ENCODE measurements around the gene WEE1. TPM values are rescaled to one million over a fixed set of nuclear protein-coding genes. Genes with fewer than 3 reads are reported as not detected.
"Not testable (repeated sequence)": the region's sequence is repeated elsewhere in the genome, so short reads cannot be mapped to it uniquely, and the experiment has no call there.

The WEE1 gene
- total RNA-seq, 1 experiment from 2014 or later = 107 TPM

DNA sequence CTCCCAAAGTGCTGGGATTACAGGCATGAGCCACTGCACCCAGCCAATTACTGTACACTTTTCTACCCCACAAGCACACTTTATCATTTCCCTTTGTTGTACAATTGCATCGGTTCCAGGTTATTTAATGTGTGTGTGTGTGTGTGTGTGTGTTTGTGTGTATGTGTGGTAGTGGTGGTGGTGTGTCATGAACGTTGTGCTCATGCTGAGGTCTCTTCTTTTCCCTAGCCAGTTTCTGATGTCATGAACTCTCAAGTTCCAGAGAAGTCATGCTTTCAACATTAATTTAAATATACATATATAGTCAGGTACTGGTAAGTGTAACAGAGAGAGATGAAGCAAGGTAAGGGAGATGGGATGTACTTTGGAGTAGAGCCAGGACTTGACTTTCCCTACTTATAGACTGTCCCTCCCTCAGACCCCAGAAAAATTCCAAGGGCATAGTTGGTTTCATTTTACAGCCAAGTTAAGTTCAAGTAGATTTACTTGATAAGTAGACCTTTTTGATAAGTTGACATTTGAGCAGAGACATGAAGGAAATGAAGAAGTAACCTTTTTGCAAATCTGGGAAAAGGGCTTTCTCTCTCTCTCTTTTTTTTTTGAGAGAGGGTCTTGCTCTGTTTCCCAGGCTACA is 42.7 kb downstream of the WEE1 start:
- Histone ChIP-seq H3K4me2 (ENCODE audit: low read depth, low read length, poor library complexity, severe bottlenecking) (peak overlapping the region; percentile 93), H3K27me3 (ENCODE audit: low read length) (no peaks in the 10 kb centered on the region), H3K9me3 (ENCODE audit: low read length) (no peaks in the 10 kb centered on the region), H3K79me2 (ENCODE audit: low read length) (no peaks in the 10 kb centered on the region), H3K36me3 (ENCODE audit: insufficient read depth, low read length) (no peaks in the 10 kb centered on the region), H3K9ac (ENCODE audit: low read length) (peak overlapping the region; percentile 42), H3K4me3 (ENCODE audit: low read length) (no peak overlapping the region), H4K20me1 (ENCODE audit: insufficient read depth, low read depth, low read length) (no peaks in the 10 kb centered on the region), H3K4me1 (ENCODE audit: low read length) (peaks cover 62% of the 10 kb centered on the region), H2AFZ (ENCODE audit: low read length) (no peak overlapping the region), H3K27ac (ENCODE audit: low read length) (peak overlapping the region; percentile 100), H3K9me2 (replicated peaks; ENCODE audit: insufficient read depth, low read length) (no peaks in the 10 kb centered on the region)
- DNase-seq = peak; percentile 73

DNA sequence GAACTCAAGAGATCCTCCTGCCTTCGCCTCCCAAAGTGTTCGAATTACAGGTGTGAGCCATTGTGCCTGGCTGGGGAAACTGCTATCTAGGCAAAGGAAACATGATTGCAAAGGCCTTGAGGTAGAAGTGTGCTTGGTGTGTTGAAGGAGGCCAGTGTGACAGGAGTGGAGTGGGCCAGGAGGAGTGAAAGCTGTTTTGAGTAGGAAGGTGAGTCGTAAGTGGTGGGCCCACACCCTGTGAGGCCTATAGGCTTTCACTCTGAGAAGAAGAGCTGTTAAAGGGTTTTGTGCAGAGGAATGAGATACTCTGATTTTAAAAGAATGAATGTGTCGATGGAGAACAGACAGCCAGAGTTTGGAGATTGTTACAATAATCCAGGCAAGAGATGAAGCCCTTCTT is 43.4 kb downstream of the WEE1 start:
- Histone ChIP-seq H3K36me3 (ENCODE audit: insufficient read depth, low read length) (no peaks in the 10 kb centered on the region), H4K20me1 (ENCODE audit: insufficient read depth, low read depth, low read length) (no peaks in the 10 kb centered on the region), H3K27me3 (ENCODE audit: low read length) (no peaks in the 10 kb centered on the region), H3K9ac (ENCODE audit: low read length) (no peak overlapping the region; the same call in 1 of the 2 replicates), H3K27ac (ENCODE audit: low read length) (peak overlapping the region; percentile 100; the same call in 1 of the 2 replicates), H3K4me2 (ENCODE audit: low read depth, low read length, poor library complexity, severe bottlenecking) (peak overlapping the region; percentile 93), H3K4me1 (ENCODE audit: low read length) (peaks cover 60% of the 10 kb centered on the region), H3K4me3 (ENCODE audit: low read length) (no peak overlapping the region), H3K79me2 (ENCODE audit: low read length) (no peaks in the 10 kb centered on the region), H3K9me2 (replicated peaks; ENCODE audit: insufficient read depth, low read length) (no peaks in the 10 kb centered on the region), H3K9me3 (ENCODE audit: low read length) (no peaks in the 10 kb centered on the region), H2AFZ (ENCODE audit: low read length) (no peak overlapping the region)
- DNase-seq = no peak

DNA sequence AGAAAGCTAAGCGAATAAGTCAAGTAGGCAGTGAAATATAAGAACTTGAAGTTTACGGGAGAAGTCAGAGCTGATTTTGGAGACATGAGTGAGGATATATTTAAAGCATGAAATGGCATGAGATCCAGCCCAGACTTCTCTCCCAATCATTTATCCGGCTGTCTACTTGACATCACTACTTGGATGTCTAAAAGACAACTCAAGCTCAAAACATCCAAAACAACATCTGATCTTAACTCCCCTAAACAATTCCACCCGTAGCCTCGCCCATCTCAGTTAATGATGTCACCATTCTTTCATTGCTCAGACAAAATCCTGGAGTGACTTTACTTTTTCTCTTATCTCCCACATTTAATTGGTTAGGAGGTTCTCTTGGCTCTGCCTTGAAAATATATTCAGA is 44.5 kb downstream of the WEE1 start:
- Histone ChIP-seq H3K9me3 (ENCODE audit: low read length) (no peaks in the 10 kb centered on the region), H3K27me3 (ENCODE audit: low read length) (no peaks in the 10 kb centered on the region), H3K79me2 (ENCODE audit: low read length) (no peaks in the 10 kb centered on the region), H2AFZ (ENCODE audit: low read length) (no peak overlapping the region), H3K4me1 (ENCODE audit: low read length) (peaks cover 53% of the 10 kb centered on the region), H3K9ac (ENCODE audit: low read length) (no peak overlapping the region), H3K36me3 (ENCODE audit: insufficient read depth, low read length) (no peaks in the 10 kb centered on the region), H3K27ac (ENCODE audit: low read length) (no peak overlapping the region), H3K9me2 (replicated peaks; ENCODE audit: insufficient read depth, low read length) (no peaks in the 10 kb centered on the region), H3K4me3 (ENCODE audit: low read length) (no peak overlapping the region), H3K4me2 (ENCODE audit: low read depth, low read length, poor library complexity, severe bottlenecking) (no peak overlapping the region), H4K20me1 (ENCODE audit: insufficient read depth, low read depth, low read length) (no peaks in the 10 kb centered on the region)
- no peak for DNase-seq

DNA sequence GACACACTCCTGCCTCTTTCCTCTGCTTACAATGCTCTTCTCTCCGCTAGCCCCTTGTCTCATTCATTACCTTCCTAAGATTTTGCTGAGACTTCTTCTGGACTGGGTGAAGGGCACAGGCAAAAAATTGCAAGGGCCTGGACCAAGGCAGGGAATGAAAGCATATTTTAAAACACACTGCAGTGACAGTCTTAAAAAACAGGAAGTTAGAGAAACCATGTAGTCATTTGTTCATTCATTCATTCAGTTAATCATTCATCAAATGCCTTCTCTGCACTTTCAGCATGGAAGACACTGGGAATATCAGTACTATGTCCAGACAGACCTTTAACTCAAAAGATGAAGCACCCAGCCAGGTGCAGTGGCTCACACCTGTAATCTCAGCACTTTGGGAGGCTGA is 45.5 kb downstream of the WEE1 start:
- no peaks in the 10 kb centered on the region for H3K9me2 ChIP-seq (replicated peaks; ENCODE audit: insufficient read depth, low read length)
- H4K20me1 ChIP-seq (ENCODE audit: insufficient read depth, low read depth, low read length) = no peaks in the 10 kb centered on the region
- no peak overlapping the region for H3K27ac ChIP-seq (ENCODE audit: low read length)
- no peak overlapping the region for H2AFZ ChIP-seq (ENCODE audit: low read length)
- peaks cover 44% of the 10 kb centered on the region for H3K4me1 ChIP-seq (ENCODE audit: low read length)
- no peak for DNase-seq
- 0 out of 2 replicates have a peak overlapping the region, but pooled peaks have one; percentile 26 for H3K9ac ChIP-seq (ENCODE audit: low read length)
- no peaks in the 10 kb centered on the region for H3K36me3 ChIP-seq (ENCODE audit: insufficient read depth, low read length)
- no peaks in the 10 kb centered on the region for H3K9me3 ChIP-seq (ENCODE audit: low read length)
- H3K79me2 ChIP-seq (ENCODE audit: low read length) = no peaks in the 10 kb centered on the region
- H3K4me2 ChIP-seq (ENCODE audit: low read depth, low read length, poor library complexity, severe bottlenecking) = peak overlapping the region; percentile 5
- no peaks in the 10 kb centered on the region for H3K27me3 ChIP-seq (ENCODE audit: low read length)
- no peak overlapping the region for H3K4me3 ChIP-seq (ENCODE audit: low read length)

DNA sequence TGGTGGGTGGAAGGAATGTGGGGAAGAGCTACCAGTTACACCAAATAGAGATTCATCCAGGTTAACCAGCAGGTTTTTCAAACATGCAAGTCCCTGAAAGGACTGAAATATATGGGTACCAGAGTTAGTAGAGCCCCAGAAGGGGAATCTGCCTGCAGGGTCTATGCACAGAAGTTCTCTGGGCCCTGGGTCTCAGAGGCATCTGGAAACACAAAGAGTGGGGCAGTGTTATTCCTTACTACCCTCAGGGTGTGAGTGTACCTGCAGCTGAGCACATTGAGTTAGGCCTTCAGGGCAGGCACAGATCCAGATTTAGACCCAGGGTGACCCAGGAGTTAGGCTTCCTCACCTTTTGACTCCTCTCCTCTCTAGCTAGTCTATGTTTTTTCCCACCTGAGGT is 46.5 kb downstream of the WEE1 start:
- H3K9me3 ChIP-seq (ENCODE audit: low read length) = no peaks in the 10 kb centered on the region
- 0 out of 2 replicates have a peak overlapping the region, but pooled peaks have one; percentile 5 for H3K9ac ChIP-seq (ENCODE audit: low read length)
- H3K4me2 ChIP-seq (ENCODE audit: low read depth, low read length, poor library complexity, severe bottlenecking) = peak overlapping the region; percentile 5
- no peak overlapping the region for H3K4me3 ChIP-seq (ENCODE audit: low read length)
- no peak for DNase-seq
- no peaks in the 10 kb centered on the region for H3K9me2 ChIP-seq (replicated peaks; ENCODE audit: insufficient read depth, low read length)
- H3K36me3 ChIP-seq (ENCODE audit: insufficient read depth, low read length) = no peaks in the 10 kb centered on the region
- H2AFZ ChIP-seq (ENCODE audit: low read length) = no peak overlapping the region
- no peaks in the 10 kb centered on the region for H3K27me3 ChIP-seq (ENCODE audit: low read length)
- no peaks in the 10 kb centered on the region for H3K79me2 ChIP-seq (ENCODE audit: low read length)
- peaks cover 45% of the 10 kb centered on the region for H3K4me1 ChIP-seq (ENCODE audit: low read length)
- H4K20me1 ChIP-seq (ENCODE audit: insufficient read depth, low read depth, low read length) = no peaks in the 10 kb centered on the region
- H3K27ac ChIP-seq (ENCODE audit: low read length) = no peak overlapping the region

DNA sequence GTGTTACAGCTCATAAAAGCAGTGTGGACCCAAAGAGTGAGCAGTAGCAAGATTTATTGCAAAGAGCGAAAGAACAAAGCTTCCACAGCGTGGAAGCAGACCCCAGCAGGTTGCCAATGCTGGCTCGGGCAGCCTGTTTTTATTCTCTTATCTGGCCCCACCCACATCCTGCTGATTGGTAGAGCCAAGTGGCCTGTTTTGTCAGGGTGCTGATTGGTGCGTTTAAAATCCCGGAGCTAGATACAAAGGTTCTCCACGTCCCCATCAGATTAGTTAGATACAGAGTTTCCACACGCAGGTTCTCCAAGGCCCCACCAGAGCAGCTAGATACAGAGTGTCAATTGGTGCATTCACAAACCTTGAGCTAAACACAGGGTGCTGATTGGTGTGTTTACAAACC is 48.9 kb downstream of the WEE1 start:
- not testable (repeated sequence) for H3K79me2 ChIP-seq (ENCODE audit: low read length); H3K9me3 ChIP-seq (ENCODE audit: low read length); H2AFZ ChIP-seq (ENCODE audit: low read length); H3K4me3 ChIP-seq (ENCODE audit: low read length); H3K9me2 ChIP-seq (replicated peaks; ENCODE audit: insufficient read depth, low read length); DNase-seq; H3K9ac ChIP-seq (ENCODE audit: low read length); H3K27me3 ChIP-seq (ENCODE audit: low read length); H3K36me3 ChIP-seq (ENCODE audit: insufficient read depth, low read length); H3K27ac ChIP-seq (ENCODE audit: low read length); H4K20me1 ChIP-seq (ENCODE audit: insufficient read depth, low read depth, low read length); H3K4me2 ChIP-seq (ENCODE audit: low read depth, low read length, poor library complexity, severe bottlenecking)
- peaks cover 28% of the 10 kb centered on the region for H3K4me1 ChIP-seq (ENCODE audit: low read length)

DNA sequence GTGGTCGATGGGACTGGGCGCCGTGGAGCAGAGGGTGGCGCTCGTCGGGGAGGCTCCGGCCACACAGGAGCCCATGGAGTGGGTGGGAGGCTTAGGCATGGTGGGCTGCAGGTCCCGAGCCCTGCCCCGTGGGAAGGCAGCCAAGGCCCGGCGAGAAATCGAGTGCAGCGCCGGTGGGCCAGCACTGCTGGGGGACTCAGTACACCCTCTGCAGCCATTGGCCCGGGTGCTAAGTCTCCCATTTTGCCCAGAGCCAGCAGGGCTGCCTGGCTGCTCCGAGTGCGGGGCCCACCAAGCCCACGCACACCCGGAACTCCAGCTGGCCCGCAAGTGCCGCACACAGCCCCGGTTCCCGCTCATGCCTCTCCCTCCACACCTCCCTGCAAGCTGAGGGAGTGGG is 49.6 kb downstream of the WEE1 start:
- not testable (repeated sequence) for H2AFZ ChIP-seq (ENCODE audit: low read length); H3K4me2 ChIP-seq (ENCODE audit: low read depth, low read length, poor library complexity, severe bottlenecking); H3K4me3 ChIP-seq (ENCODE audit: low read length); H3K9ac ChIP-seq (ENCODE audit: low read length); H3K27ac ChIP-seq (ENCODE audit: low read length); H3K79me2 ChIP-seq (ENCODE audit: low read length); H4K20me1 ChIP-seq (ENCODE audit: insufficient read depth, low read depth, low read length); H3K36me3 ChIP-seq (ENCODE audit: insufficient read depth, low read length); H3K9me3 ChIP-seq (ENCODE audit: low read length); H3K27me3 ChIP-seq (ENCODE audit: low read length); DNase-seq; H3K9me2 ChIP-seq (replicated peaks; ENCODE audit: insufficient read depth, low read length)
- peaks cover 28% of the 10 kb centered on the region for H3K4me1 ChIP-seq (ENCODE audit: low read length)

DNA sequence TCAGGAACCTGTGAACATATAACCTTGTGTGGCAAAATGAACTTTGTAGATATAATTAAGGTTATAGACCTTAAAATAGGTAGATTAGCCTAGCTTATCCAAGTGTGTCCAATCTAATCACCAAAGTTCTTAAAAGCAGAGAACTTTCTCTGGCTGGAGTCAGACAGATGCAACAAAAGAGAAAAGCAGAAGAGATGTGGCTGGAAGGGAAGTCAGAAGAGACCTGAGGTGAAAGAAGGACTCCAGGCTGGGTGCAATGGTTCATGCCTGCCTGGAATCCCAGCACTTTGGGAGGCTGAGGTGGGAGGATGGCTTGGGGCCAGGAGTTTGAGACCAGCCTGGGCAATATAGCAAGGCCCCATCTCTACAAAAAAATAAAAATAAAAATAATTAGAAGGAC is 51.0 kb downstream of the WEE1 start:
- Histone ChIP-seq H4K20me1 (ENCODE audit: insufficient read depth, low read depth, low read length) (no peaks in the 10 kb centered on the region), H3K4me3 (ENCODE audit: low read length) (no peak overlapping the region), H3K27me3 (ENCODE audit: low read length) (no peaks in the 10 kb centered on the region), H3K4me1 (ENCODE audit: low read length) (peaks cover 21% of the 10 kb centered on the region), H3K27ac (ENCODE audit: low read length) (no peak overlapping the region), H3K4me2 (ENCODE audit: low read depth, low read length, poor library complexity, severe bottlenecking) (no peak overlapping the region), H3K9me2 (replicated peaks; ENCODE audit: insufficient read depth, low read length) (no peaks in the 10 kb centered on the region), H3K36me3 (ENCODE audit: insufficient read depth, low read length) (no peaks in the 10 kb centered on the region), H3K79me2 (ENCODE audit: low read length) (no peaks in the 10 kb centered on the region), H3K9me3 (ENCODE audit: low read length) (no peaks in the 10 kb centered on the region), H2AFZ (ENCODE audit: low read length) (no peak overlapping the region), H3K9ac (ENCODE audit: low read length) (no peak overlapping the region)
- no peak for DNase-seq
